NB4 (cell line): ENCODE results near the gene CLDN15.
A peak's percentile ranks its signal among the peaks of the same experiment; 100 is the strongest.

Experiments
- DNase-seq: peaks from one replicate; pipeline ENCODE4 v3.0.0; 2010; ENCODE audit warnings: low read depth
- H3K4me3 ChIP-seq: one replicate; pipeline ENCODE4 v1.5.1; 2011; ENCODE audit warnings: mild to moderate bottlenecking, low read depth, low read length, moderate library complexity
- CTCF ChIP-seq: IDR thresholded peaks from one replicate; pipeline ENCODE4 v1.5.1; 2012; ENCODE audit warnings: low read depth, low read length
- MAX ChIP-seq: IDR thresholded peaks from 2 replicates; pipeline ENCODE4 v1.6.1; 2011; ENCODE audit warnings: low read depth, low read length
- MYC ChIP-seq: IDR thresholded peaks from 2 replicates; pipeline ENCODE4 v1.6.1; 2011; ENCODE audit warnings: low read depth, low read length
- POLR2A ChIP-seq: IDR thresholded peaks from 2 replicates; pipeline ENCODE4 v1.6.1; 2011; ENCODE audit warnings: mild to moderate bottlenecking; ENCODE audit not compliant: insufficient read length; ENCODE audit errors: extremely low read depth

Gene CLDN15

DNA sequence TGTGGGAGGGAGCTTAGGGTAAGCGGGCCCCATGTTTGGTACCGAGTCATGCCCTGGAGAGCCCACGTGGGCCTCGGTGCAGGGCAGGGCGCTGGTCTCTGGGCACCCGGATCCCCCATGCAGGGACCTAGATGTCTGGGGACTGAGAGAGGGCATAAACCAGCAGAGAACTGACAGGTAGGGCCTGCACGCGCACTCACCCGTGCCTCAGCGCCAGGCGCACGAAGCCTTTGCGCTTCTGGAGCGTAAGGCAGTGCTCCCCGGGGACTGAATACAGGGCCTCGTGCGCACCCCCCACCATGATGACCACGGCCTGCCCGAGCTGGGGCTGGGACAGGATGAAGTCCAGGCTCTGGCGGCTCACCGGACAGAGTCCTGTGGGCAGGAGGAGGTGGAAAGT, 39.6 kb downstream of the CLDN15 start:
- DNase-seq = no peak
- H3K4me3 ChIP-seq = no peak overlapping the region
- TF ChIP-seq MAX = no peak
- no peak for TF ChIP-seq CTCF
- TF ChIP-seq MYC = no peak
- no peak for TF ChIP-seq POLR2A

GRCh38 chr7:101195884-101196283, 41.7 kb downstream of the CLDN15 start:
- no peak overlapping the region for H3K4me3 ChIP-seq
- TF ChIP-seq CTCF = no peak
- no peak for TF ChIP-seq POLR2A
- no peak for TF ChIP-seq MAX
- TF ChIP-seq MYC = no peak
- no peak for DNase-seq

GRCh38 chr7:101189109-101189508, 48.5 kb downstream of the CLDN15 start:
- no peak for DNase-seq
- TF ChIP-seq MYC = no peak
- no peak for TF ChIP-seq MAX
- no peak for TF ChIP-seq POLR2A
- no peak for TF ChIP-seq CTCF
- no peak overlapping the region for H3K4me3 ChIP-seq

GRCh38 chr7:101186844-101187428, 50.7 kb downstream of the CLDN15 start:
- H3K4me3 ChIP-seq = no peak overlapping the region
- DNase-seq = peak; percentile 59
- TF ChIP-seq CTCF (no peak), MAX (0 out of 2 replicates have a peak, but pooled peaks have one; percentile 18), POLR2A (no peak)

GRCh38 chr7:101186194-101186593, 51.4 kb downstream of the CLDN15 start:
- H3K4me3 ChIP-seq = no peak overlapping the region
- DNase-seq = no peak
- TF ChIP-seq MYC (no peak), CTCF (no peak), POLR2A (no peak), MAX (no peak)
